NCI-H748 (cell line): Measurements from ENCODE around the gene E2F1.
"Not testable (repeated sequence)": the region's sequence is repeated elsewhere in the genome, so short reads cannot be mapped to it uniquely, and the experiment has no call there.

Experiments used
- DNase-seq: peaks from one replicate; lab custom pipeline; 2025; ENCODE audit not compliant: unreplicated experiment; lab: John Stamatoyannopoulos, UW

Gene E2F1

DNA sequence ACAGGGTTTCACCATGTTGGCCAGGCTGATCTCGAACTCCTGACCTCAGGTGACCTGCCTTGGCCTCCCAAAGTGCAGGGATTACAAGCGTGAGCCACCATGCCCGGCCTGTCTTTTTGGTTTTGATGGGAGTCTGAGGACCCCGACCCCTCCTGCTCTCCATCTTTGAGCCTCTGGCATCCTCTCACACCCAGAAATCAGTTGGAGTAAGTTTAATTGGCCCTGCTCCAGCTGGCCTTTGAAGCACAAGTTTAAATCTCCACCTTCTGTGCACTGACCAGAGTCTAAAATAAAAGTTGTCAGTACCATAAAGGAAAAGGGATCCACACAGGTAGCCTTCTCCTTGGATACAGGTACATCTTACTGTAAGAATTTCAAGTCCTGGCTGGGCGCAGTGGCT lies 40.0 kb downstream of the E2F1 start:
- no peak for DNase-seq

DNA sequence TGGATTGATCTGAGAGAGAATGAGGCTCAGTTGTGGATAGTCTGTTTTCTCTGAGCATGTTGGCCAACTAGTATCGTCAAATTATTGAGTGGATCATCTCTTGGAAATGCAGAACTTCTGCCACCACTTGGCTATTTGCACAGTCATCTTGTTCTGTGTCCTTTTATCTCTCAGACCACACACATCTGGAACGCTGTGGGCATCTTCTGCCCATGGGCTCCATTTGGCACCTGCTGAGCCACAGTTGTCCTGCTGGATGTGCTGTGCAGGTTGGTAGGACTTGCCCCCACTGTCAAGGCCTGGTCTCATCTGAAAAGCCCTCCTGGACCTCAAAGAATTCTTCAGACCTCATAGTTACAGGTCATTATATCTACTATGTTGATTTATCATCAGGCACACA lies 40.8 kb downstream of the E2F1 start:
- no peak for DNase-seq

DNA sequence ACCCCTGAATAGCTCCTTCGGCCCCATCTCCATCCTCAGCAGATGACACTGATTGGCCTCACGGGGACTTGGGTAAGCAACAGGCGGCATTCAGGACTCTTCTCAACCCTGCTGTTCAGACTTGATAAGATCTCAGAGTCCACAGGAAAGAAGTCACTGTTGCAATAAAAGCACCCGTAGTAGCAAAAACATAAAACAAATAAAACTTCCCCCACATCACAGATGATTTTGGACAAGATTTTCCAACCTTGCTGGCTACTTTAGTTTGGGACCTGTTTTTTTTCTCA lies 41.2 kb downstream of the E2F1 start:
- DNase-seq, result no peak

DNA sequence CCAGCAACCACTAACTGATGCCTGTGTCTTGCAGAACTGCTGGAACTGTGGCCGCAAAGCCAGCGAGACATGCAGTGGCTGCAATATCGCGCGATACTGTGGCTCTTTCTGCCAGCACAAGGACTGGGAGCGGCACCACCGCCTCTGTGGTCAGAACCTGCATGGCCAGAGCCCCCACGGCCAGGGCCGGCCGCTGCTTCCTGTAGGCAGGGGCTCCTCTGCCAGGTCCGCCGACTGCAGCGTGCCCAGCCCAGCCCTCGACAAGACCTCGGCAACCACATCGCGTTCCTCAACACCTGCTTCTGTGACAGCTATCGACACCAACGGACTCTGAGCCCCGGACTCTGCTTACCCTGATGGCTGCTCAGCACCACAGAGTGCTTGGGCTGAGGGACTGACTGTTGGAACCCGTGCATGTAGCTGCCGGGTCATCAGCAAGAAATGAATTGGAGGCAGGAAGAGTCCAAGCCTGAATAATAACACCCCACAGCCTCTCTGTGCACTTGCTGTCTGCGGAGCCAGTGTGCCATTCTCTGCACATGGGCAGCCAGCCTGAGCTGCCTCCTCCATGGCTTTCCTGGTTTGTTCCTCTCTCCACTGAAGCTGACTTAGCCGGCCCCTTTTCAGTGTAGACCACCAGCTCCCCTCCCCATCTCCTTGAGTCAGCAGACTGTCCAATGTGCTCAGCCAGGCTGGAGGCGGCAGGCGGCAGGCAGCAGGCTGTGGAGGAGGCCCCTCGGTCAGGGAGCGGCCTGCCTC lies 41.7 kb downstream of the E2F1 start:
- no peak for DNase-seq

DNA sequence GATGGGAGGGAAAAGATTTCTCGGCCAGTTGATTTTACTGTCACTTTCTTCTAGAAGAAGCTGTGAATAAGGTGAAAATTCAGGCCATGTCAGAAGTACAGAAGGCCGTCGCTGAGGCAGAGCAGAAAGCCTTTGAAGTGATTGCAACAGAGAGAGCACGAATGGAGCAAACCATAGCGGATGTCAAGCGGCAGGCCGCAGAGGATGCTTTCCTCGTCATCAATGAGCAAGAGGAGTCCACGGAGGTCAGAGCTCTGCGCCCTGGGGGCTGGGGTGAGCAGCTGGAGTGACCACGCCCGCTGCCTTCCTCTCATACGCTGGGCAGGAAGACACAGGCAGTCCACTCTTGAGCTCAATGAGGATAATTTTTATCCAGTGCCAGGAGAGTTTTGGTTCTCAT lies 45.9 kb downstream of the E2F1 start:
- DNase-seq, result no peak

DNA sequence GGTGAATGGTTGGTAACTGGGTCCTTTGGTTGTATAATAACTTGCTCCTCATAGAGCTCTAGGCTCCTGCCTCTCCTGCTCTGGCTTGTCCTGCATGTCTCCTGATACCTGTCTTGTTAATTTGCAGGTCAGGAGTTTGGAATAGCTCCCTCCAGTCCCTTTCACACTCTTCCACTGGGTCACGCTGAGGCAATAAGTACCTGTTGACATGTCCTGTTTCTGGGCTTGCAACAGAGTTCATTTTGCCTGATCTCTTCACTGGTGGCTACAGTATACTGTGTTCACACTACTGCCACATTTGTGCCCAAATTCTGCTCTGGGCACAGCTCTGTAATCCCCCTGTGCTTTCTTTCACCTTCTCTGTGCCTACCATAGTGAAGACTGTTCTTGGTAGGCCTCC lies 49.4 kb downstream of the E2F1 start:
- no peak for DNase-seq

DNA sequence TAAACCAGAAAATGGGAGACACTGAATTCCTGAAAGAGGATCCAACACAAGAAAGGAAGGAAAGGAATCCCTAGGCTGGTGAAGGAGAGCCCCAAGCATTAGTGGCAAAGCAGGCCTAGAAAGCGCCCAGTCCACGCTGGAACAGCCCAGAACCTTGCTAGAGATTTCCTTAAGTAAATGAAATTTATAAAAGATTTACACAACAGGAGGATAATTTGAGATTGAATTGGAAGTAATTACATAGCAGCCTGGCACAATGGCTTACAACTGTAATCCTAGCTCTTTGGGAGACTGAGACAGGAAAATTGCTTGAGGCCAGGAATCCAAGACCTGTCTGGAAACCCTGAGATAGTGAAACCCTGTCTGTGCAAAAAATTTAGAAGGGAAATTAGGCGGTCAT lies 50.8 kb downstream of the E2F1 start:
- DNase-seq, result no peak

DNA sequence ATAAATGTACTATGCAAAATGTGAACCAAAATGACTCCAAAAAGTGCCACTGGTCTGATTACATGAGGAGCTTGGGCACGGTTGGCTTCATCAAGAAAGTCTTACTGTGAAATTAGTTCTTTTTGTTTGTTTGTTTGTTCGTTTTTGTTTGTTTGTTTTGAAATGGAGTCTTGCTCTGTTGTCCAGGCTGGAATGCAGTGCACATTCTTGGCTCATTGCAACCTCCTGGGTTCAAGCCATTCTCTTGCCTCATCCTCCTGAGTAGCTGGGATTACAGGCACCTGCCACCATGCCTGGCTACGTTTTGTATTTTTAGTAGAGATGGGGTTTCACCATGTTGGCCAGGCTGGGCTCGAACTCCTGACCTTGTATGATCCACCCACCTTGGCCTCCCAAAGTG lies 54.3 kb downstream of the E2F1 start:
- DNase-seq, result not testable (repeated sequence)

DNA sequence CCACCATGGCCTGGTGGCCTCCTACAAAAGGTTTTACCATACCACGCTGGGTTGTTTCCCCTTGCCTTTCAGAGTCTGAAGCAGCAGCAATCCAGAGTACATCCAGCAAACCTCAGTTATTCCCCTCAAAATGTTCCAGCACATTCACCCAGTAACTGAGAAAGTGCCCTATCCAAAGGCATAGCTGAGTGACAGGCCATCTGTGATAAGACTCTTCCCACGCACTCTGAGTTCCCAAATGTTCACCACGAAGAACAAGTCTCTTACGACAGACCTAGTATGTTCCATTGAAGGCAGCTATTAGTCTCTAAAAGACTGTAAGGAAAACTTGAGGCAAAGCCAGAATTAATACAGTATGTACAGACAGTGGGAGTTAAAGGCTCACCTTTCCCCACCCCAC lies 55.7 kb downstream of the E2F1 start:
- DNase-seq, result no peak

DNA sequence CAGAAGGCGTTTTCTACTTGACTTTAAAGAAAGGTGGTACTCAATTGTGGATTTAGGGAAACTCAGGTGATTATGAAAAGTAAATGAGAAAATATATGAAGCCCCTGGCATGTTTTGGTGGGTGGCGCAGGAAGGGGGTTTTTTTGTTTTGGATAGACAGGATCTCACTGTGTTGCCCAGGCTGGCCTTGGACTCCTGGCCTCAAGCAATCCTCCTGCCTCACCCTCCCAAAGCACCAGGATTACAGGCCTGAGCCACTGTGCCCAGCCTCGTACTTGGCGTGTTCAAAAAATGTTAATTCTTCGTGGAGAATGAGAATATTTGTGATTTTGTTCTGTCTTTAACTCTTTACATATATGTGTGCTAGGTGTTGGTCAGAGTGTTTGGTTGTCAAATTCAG lies 56.2 kb downstream of the E2F1 start:
- no peak for DNase-seq

DNA sequence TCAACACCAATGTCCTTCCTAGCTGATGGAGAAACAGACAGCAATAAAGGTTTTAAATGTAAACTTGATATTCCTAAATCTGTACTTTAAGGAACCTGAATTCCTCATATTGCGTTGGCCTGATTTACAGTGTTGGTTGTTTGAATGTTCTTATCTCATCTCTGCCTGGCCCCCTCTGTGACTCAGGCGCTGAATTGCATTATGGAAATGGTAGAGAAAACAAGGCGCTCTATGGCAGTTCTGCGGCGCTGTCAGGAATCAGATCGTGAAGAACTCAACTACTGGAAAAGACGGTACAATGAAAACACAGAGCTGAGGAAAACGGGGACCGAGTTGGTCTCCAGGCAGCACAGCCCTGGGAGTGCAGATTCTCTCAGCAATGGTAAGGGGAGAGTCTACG lies 56.7 kb downstream of the E2F1 start:
- no peak for DNase-seq

DNA sequence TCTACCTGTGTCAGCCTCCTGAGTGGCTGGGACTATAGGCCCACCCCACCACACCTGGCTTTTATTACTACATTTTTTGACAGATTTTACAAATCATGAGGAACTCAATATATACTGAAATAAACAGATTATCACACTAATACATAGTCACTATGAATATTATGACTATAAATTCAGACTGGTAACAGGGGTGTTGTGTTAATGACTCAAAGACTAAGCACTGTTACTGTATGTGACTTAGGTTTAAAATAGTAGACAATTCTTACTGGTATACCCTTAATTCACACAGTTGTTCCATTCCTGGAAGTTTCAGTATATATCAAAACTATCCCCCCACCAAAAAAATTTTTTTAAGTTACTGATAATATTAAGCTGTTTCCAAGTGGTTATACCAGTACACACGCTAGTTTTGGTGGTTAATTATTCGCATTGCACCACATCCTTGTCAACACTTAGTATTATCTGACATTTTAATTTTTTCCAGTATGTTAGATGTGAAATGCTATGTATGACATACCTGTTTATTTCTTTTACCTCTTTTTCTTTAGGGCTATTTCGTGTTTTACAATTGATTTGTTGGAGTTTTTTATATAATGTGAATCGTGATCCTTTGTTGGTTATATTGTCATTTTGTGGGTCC lies 58.5 kb downstream of the E2F1 start:
- no peak for DNase-seq

DNA sequence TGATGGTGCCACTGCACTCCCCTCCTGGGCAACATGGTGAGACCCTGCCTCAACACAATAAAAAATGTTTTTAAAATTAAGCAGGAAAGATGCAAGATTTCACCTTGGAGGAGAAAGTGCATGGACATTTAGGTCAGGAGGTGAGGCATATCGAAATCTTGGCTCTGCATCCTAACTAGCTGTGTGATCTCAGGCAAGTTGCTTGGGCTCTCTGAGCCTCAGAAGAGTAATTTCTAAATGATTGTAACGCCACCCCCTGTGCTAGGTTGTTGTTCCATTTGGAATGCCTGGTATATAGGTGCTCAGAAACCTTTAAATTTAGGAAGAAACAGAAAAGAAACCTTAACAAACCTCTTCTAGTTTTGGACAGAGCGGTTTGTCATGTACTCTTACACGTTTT lies 60.0 kb downstream of the E2F1 start:
- DNase-seq, result no peak
